Loucy (cell line): Measurements from ENCODE around the gene SDK2.

Source experiments
- H2AFZ ChIP-seq: fragments of 200-600 bp; sonication (generic); 2 replicates; pipeline ENCODE4 v1.6.0; 2016; ENCODE audit warnings: antibody characterized with exemption, mild to moderate bottlenecking, low read length, moderate library complexity
- H3F3A ChIP-seq: fragments of 200-600 bp; 2 replicates; pipeline ENCODE4 v1.6.0; 2016; ENCODE audit warnings: antibody characterized with exemption, low read depth, mild to moderate bottlenecking
- H3K27me3 ChIP-seq: fragments of 200-600 bp; sonication (generic); 2 replicates; pipeline ENCODE4 v1.6.1; 2014; ENCODE audit warnings: low read length, mild to moderate bottlenecking; ENCODE audit not compliant: insufficient read depth, poor library complexity, severe bottlenecking
- H3K36me3 ChIP-seq: fragments of 200-600 bp; sonication (generic); 2 replicates; pipeline ENCODE4 v1.6.1; 2016; ENCODE audit warnings: low read length; ENCODE audit not compliant: insufficient read depth
- H3K4me1 ChIP-seq: fragments of 200-600 bp; sonication (generic); 2 replicates; pipeline ENCODE4 v1.5.1; 2014; ENCODE audit warnings: low read length, mild to moderate bottlenecking; ENCODE audit not compliant: insufficient read depth, poor library complexity, severe bottlenecking
- H3K4me2 ChIP-seq: fragments of 200-600 bp; sonication (generic); 2 replicates; pipeline ENCODE4 v1.6.0; 2014; ENCODE audit warnings: antibody characterized with exemption, low read length, low read depth, mild to moderate bottlenecking; ENCODE audit not compliant: poor library complexity, severe bottlenecking
- H3K4me3 ChIP-seq: fragments of 200-600 bp; sonication (generic); 2 replicates; pipeline ENCODE4 v1.5.1; 2014; ENCODE audit warnings: low read length, mild to moderate bottlenecking, mixed read lengths; ENCODE audit not compliant: poor library complexity, severe bottlenecking
- H3K79me2 ChIP-seq: fragments of 200-600 bp; sonication (generic); 2 replicates; pipeline ENCODE4 v1.6.1; 2014; ENCODE audit warnings: low read length; ENCODE audit not compliant: insufficient read depth
- H3K9ac ChIP-seq: fragments of 200-600 bp; sonication (generic); 2 replicates; pipeline ENCODE4 v1.6.0; 2014; ENCODE audit warnings: mild to moderate bottlenecking, low read depth, low read length, moderate library complexity; ENCODE audit not compliant: poor library complexity, severe bottlenecking
- H3K9me2 ChIP-seq: fragments of 200-600 bp; sonication (generic); replicated peaks from 2 replicates; pipeline ENCODE4 v1.6.1; 2016; ENCODE audit warnings: low read depth, low read length, mixed read lengths
- H3K9me3 ChIP-seq: fragments of 200-600 bp; sonication (generic); 2 replicates; pipeline ENCODE4 v1.6.1; 2014; ENCODE audit warnings: mild to moderate bottlenecking, antibody characterized with exemption, low read length, low read depth; ENCODE audit not compliant: insufficient read depth
- H4K20me1 ChIP-seq: fragments of 200-600 bp; sonication (generic); 2 replicates; pipeline ENCODE4 v1.6.0; 2014; ENCODE audit warnings: antibody characterized with exemption, low read length, mild to moderate bottlenecking; ENCODE audit not compliant: insufficient read depth, poor library complexity, severe bottlenecking
- EZH2phosphoT487 ChIP-seq: fragments of 200-600 bp; IDR thresholded peaks from 2 replicates; pipeline ENCODE4 v1.6.1; 2018; ENCODE audit warnings: antibody characterized with exemption, mild to moderate bottlenecking, moderate library complexity, borderline replicate concordance
- TF ChIP-seq, protein P1 (sequence below): fragments of 200-600 bp; sonication (generic); conservative IDR thresholded peaks from 2 replicates; pipeline ENCODE4 v1.5.1; 2014; ENCODE audit warnings: mild to moderate bottlenecking, antibody characterized with exemption, low read length

The SDK2 gene

DNA sequence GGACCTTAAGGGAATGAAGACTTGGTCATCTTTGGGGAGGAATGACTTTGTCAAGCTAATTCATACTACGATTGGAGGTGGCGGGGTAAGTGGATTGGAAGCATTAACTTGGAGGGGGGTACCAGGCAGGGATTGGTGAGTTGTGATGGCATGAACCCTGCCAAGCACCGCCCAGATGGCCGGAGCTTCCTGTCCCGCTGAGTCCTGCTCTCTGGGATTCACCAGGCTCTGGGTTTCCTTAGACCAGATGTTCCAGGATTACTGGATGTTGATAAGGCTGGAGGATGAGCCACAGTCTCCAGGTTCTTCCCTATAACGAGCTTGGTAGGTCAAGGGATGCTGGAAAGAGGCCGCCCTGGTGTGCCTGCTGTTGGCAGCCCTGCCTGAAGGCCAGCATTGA lies 154.9 kb downstream of the SDK2 start:
- H3K4me2 ChIP-seq: no peak overlapping the region
- no peak overlapping the region for H3K9ac ChIP-seq
- no peaks in the 10 kb centered on the region for H4K20me1 ChIP-seq
- H3K79me2 ChIP-seq: no peaks in the 10 kb centered on the region
- H2AFZ ChIP-seq: no peak overlapping the region
- no peak overlapping the region for H3K4me3 ChIP-seq
- TF ChIP-seq, protein P1, sequence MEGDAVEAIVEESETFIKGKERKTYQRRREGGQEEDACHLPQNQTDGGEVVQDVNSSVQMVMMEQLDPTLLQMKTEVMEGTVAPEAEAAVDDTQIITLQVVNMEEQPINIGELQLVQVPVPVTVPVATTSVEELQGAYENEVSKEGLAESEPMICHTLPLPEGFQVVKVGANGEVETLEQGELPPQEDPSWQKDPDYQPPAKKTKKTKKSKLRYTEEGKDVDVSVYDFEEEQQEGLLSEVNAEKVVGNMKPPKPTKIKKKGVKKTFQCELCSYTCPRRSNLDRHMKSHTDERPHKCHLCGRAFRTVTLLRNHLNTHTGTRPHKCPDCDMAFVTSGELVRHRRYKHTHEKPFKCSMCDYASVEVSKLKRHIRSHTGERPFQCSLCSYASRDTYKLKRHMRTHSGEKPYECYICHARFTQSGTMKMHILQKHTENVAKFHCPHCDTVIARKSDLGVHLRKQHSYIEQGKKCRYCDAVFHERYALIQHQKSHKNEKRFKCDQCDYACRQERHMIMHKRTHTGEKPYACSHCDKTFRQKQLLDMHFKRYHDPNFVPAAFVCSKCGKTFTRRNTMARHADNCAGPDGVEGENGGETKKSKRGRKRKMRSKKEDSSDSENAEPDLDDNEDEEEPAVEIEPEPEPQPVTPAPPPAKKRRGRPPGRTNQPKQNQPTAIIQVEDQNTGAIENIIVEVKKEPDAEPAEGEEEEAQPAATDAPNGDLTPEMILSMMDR: no peak
- no peak for TF ChIP-seq EZH2phosphoT487
- peaks cover 7% of the 10 kb centered on the region; the same call in 1 of the 2 replicates for H3K36me3 ChIP-seq
- peaks cover 6% of the 10 kb centered on the region for H3K4me1 ChIP-seq
- H3F3A ChIP-seq: no peaks in the 10 kb centered on the region
- no peaks in the 10 kb centered on the region for H3K9me2 ChIP-seq
- no peaks in the 10 kb centered on the region for H3K27me3 ChIP-seq
- 0 out of 2 replicates have a peak, but pooled peaks cover 5% of the 10 kb centered on the region for H3K9me3 ChIP-seq

DNA sequence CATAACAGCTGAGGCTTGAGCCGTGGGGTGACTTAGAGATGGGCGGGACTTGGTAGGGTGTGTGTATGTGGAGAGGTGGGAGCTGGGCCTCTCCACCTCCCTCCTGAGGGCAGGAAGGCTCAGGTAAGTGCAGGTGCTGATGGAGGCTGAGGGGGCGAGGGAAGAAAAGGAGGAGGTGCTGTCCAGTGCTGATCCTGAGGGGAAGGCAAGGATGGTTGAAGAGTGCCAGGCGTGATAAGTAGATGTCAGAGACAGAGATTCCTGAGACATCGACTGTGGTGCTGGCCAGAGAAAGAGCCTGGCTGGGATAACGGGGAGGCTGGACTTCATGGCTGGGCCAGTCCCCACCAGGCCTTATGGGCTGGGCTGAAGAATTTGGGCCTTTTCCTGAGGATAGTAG lies 159.1 kb downstream of the SDK2 start:
- Histone ChIP-seq H3K9ac (no peak overlapping the region), H3K4me2 (no peak overlapping the region), H3F3A (no peaks in the 10 kb centered on the region), H3K9me3 (0 out of 2 replicates have a peak, but pooled peaks cover 5% of the 10 kb centered on the region), H3K79me2 (no peaks in the 10 kb centered on the region), H4K20me1 (no peaks in the 10 kb centered on the region), H3K4me3 (no peak overlapping the region), H3K4me1 (peaks cover 6% of the 10 kb centered on the region), H3K36me3 (peaks cover 7% of the 10 kb centered on the region; the same call in 1 of the 2 replicates), H2AFZ (no peak overlapping the region), H3K9me2 (no peaks in the 10 kb centered on the region), H3K27me3 (no peaks in the 10 kb centered on the region)
- no peak for TF ChIP-seq EZH2phosphoT487
- TF ChIP-seq, protein P1: no peak

DNA sequence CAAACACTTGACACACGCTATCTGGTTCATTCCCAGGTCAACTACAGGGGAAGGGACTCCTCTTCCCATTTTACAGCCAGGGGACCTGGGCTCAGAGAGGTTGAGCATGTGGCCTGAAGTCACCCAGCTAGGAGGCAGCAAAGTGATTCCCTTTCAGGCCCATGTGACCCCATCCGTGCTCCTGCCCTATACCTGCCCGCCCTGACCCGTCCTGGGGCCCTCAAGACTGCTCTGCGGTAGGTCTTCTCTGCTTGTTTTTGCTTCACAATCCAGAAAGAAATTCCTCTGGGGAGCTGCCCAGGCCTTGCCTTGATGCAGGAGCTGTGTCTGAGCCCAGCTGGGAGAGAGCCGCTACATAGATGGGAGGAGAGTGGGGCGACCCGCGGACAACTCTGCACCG lies 161.4 kb downstream of the SDK2 start:
- Histone ChIP-seq H3K79me2 (no peaks in the 10 kb centered on the region), H3K36me3 (peaks cover 7% of the 10 kb centered on the region; the same call in 1 of the 2 replicates), H3K4me2 (no peak overlapping the region), H3K9me2 (no peaks in the 10 kb centered on the region), H3K9me3 (0 out of 2 replicates have a peak, but pooled peaks cover 5% of the 10 kb centered on the region), H2AFZ (no peak overlapping the region), H3K9ac (no peak overlapping the region), H3K4me3 (no peak overlapping the region), H3K4me1 (no peaks in the 10 kb centered on the region), H4K20me1 (no peaks in the 10 kb centered on the region), H3K27me3 (no peaks in the 10 kb centered on the region), H3F3A (no peaks in the 10 kb centered on the region)
- TF ChIP-seq, protein P1: no peak
